Natural killer cell (primary cell): Measurements from ENCODE around the gene RPS19BP1. TPM values are rescaled to one million over a fixed set of nuclear protein-coding genes. Genes with fewer than 3 reads are reported as not detected.

Experiments
- ATAC-seq, 3 donors: fragments of 150-1000 bp in 2 of 3; fragments of 200-7000 bp in 1 of 3; cut with Tn5 transposase; 1 replicate in 1 of 3; 2 replicates in 2 of 3; pipeline ENCODE4 v1.10.0; 2021; ENCODE audit warnings: mild to moderate bottlenecking in 2 of 3, moderate library complexity in 2 of 3
- DNase-seq, 2 donors: peaks; one replicate each; pipeline versions ENCODE4 v3.0.0 to v3.0.0-alpha.2; 2013 to 2021; ENCODE audit warnings: mixed read lengths in 1 of 2
- H3K27ac ChIP-seq: one replicate; pipeline ENCODE4 v1.5.1; 2013; ENCODE audit warnings: mild to moderate bottlenecking, low read length
- H3K27me3 ChIP-seq: one replicate; pipeline ENCODE4 v1.6.1; 2013; ENCODE audit warnings: low read length; ENCODE audit not compliant: control insufficient read depth, insufficient read depth
- H3K36me3 ChIP-seq: one replicate; pipeline ENCODE4 v1.6.1; 2013; ENCODE audit warnings: low read length; ENCODE audit not compliant: control insufficient read depth, insufficient read depth
- H3K4me1 ChIP-seq: one replicate; pipeline ENCODE4 v1.6.1; 2013; ENCODE audit warnings: low read length; ENCODE audit not compliant: control insufficient read depth, insufficient read depth
- H3K4me3 ChIP-seq: one replicate; pipeline ENCODE4 v1.5.1; 2013; ENCODE audit warnings: low read length
- H3K9me3 ChIP-seq: one replicate; pipeline ENCODE4 v1.6.1; 2013; ENCODE audit warnings: low read length; ENCODE audit not compliant: control insufficient read depth, insufficient read depth
- H3K27ac Mint-ChIP-seq, 2 donors: one replicate each; pipeline ENCODE4 v1.8.0; 2022; ENCODE audit warnings: mild to moderate bottlenecking in 2 of 2, mixed read lengths in 2 of 2, moderate library complexity in 1 of 2
- H3K27me3 Mint-ChIP-seq, 2 donors: one replicate each; pipeline ENCODE4 v1.8.0; 2022; ENCODE audit warnings: low read depth in 2 of 2, mixed read lengths in 2 of 2
- H3K36me3 Mint-ChIP-seq: one replicate; pipeline ENCODE4 v1.8.0; 2022; ENCODE audit warnings: mixed read lengths
- H3K4me1 Mint-ChIP-seq, 2 donors: one replicate each; pipeline ENCODE4 v1.8.0; 2022; ENCODE audit warnings: mixed read lengths in 2 of 2
- H3K4me3 Mint-ChIP-seq: one replicate; pipeline ENCODE4 v1.8.0; 2022; ENCODE audit warnings: mild to moderate bottlenecking, moderate library complexity, mixed read lengths
- H3K9me3 Mint-ChIP-seq, 2 donors: one replicate each; pipeline ENCODE4 v1.8.0; 2022; ENCODE audit warnings: mixed read lengths in 2 of 2
- WGBS: methylation state at CpG from one replicate; pipeline ENCODE4 v1.1.7; 2013; ENCODE audit warnings: missing lambda C conversion rate; ENCODE audit not compliant: insufficient coverage; 5-methylcytosine and 5-hydroxymethylcytosine counted together
- intact Hi-C: fragments of 100-400 bp; cut with micrococcal nuclease; formaldehyde crosslinking; loops from one replicate; pipeline ENCODE4 v1.14.2; 2022
- total RNA-seq, 4 donors: library from RNA; stranded (reverse); fragments of 120-200 nt in 1 of 4; gene quantifications; one replicate each; pipeline versions ENCODE4 v1.2.3 to v1.2.4, GENCODE V29; 2013 to 2022
- TF ChIP-seq, protein P1 (sequence below): fragments of 200-600 bp; IDR thresholded peaks from one replicate; pipeline ENCODE4 v1.8.0; 2022; ENCODE audit warnings: antibody characterized with exemption

Gene RPS19BP1
- total RNA-seq, 3 donors from 2014 or later (not counting 1 experiment from before 2014, with no cell fraction given): 56.7 to 66.5 (median 61.3) TPM

DNA sequence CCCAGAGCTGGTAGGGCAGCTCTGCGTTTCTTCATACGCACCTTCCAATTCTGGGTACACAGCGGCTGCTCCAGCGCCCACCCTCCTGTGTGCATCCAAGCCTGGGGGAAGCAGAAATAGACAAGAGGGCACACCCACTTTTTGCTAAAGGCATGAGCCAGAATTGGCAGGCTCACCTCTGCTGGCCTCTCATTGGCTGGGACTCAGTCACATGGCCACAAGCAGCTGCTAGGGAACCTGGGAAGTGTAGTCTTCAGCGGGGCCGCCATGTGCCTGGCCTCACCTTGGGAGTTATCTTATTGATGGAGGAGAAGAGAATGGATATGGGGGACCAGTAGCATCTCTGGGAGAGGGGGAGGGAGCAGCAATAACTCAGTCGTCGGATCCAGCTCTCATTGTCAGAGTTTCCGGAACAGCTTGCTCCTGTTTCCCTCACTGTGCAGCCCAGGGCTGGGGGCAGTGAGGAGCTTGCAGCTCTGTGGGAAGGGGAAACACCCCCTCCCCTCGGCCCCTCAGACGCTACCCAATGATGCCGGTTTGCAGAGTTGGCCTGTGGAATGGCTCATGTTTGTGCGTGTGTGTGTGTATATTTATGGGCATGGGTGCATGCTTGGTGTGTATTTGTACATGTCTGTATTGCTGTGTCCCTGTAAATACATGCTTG lies 42.3 kb downstream of the RPS19BP1 start:
- peaks cover 6 to 7% of the 10 kb centered on the region in 2 donors for H3K4me1 Mint-ChIP-seq
- peak; percentile 79 to 98 (median 97) for ATAC-seq
- no peaks in the 10 kb centered on the region for H3K27me3 Mint-ChIP-seq
- intact Hi-C loops: no loop called here
- H3K36me3 Mint-ChIP-seq: no peaks in the 10 kb centered on the region
- Histone ChIP-seq H3K4me3 (no peak overlapping the region), H3K36me3 (no peaks in the 10 kb centered on the region), H3K4me1 (peaks cover 5% of the 10 kb centered on the region), H3K9me3 (no peaks in the 10 kb centered on the region), H3K27me3 (no peaks in the 10 kb centered on the region), H3K27ac (no peak overlapping the region)
- WGBS: 53% methylated on average over 13 of the region's 13 CpGs
- H3K4me3 Mint-ChIP-seq: no peak overlapping the region
- no peaks in the 10 kb centered on the region for H3K9me3 Mint-ChIP-seq
- DNase-seq: peak; percentile 54 to 86
- no peak overlapping the region for H3K27ac Mint-ChIP-seq
- TF ChIP-seq, protein P1, sequence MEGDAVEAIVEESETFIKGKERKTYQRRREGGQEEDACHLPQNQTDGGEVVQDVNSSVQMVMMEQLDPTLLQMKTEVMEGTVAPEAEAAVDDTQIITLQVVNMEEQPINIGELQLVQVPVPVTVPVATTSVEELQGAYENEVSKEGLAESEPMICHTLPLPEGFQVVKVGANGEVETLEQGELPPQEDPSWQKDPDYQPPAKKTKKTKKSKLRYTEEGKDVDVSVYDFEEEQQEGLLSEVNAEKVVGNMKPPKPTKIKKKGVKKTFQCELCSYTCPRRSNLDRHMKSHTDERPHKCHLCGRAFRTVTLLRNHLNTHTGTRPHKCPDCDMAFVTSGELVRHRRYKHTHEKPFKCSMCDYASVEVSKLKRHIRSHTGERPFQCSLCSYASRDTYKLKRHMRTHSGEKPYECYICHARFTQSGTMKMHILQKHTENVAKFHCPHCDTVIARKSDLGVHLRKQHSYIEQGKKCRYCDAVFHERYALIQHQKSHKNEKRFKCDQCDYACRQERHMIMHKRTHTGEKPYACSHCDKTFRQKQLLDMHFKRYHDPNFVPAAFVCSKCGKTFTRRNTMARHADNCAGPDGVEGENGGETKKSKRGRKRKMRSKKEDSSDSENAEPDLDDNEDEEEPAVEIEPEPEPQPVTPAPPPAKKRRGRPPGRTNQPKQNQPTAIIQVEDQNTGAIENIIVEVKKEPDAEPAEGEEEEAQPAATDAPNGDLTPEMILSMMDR: no peak

DNA sequence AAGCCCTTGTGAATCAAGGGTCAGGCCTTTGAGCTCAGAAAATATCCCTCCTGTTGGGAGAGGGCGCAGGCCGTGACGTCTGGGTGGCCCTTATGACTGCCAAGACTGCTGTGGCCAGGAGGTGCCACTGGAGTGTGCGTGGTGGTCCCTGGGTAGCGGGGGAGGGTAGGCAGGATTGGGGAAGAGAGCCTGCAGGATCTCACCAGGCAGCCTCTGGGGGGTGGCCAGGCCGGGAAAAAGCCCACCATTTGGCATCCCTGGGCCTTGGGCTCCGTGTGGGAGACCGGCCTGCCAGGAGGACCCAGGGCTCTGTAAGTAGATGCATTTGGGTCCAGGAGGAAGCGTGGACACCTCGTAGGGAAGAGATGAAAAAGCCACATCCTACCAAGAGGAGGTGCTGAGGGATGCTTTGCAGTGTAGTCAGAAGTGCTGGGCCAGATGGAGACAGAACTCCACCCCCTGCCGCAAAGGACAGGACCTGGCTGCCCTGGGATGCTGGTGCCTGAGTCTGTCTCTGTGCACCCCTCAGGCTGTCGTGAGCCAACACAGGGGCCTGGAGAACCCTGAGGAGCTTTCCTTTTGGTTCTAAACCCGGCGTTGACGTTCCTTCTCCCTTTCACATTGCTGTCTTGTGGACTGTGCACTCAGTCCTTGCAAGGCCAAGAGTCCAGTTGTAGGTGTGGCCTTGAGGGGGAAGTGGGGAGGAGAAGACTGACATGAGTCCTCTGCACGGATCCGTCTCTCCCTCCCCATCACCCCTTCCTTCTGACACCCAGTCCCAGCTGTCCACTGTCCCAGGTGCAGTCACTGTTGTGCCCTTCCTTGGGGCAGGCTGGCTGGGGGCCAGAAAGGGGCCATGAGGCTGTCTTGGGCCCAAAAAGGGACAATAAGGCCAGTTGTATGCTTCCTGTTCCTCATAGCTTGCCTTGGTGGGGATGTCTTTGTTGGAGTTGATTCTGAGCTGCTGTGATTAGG lies 43.2 kb downstream of the RPS19BP1 start:
- H3K4me3 Mint-ChIP-seq: no peak overlapping the region
- peaks cover 6 to 7% of the 10 kb centered on the region in 2 donors for H3K4me1 Mint-ChIP-seq
- DNase-seq (no peak), ATAC-seq (no peak)
- no peaks in the 10 kb centered on the region for H3K36me3 Mint-ChIP-seq
- Histone ChIP-seq H3K9me3 (no peaks in the 10 kb centered on the region), H3K36me3 (no peaks in the 10 kb centered on the region), H3K4me3 (no peak overlapping the region), H3K27ac (no peak overlapping the region), H3K27me3 (no peaks in the 10 kb centered on the region), H3K4me1 (peaks cover 5% of the 10 kb centered on the region)
- H3K9me3 Mint-ChIP-seq: no peaks in the 10 kb centered on the region
- WGBS: 89% methylated on average over 16 of the region's 17 CpGs
- TF ChIP-seq, protein P1: no peak
- H3K27ac Mint-ChIP-seq: no peak overlapping the region
- H3K27me3 Mint-ChIP-seq: no peaks in the 10 kb centered on the region
- intact Hi-C loops: no loop called here

DNA sequence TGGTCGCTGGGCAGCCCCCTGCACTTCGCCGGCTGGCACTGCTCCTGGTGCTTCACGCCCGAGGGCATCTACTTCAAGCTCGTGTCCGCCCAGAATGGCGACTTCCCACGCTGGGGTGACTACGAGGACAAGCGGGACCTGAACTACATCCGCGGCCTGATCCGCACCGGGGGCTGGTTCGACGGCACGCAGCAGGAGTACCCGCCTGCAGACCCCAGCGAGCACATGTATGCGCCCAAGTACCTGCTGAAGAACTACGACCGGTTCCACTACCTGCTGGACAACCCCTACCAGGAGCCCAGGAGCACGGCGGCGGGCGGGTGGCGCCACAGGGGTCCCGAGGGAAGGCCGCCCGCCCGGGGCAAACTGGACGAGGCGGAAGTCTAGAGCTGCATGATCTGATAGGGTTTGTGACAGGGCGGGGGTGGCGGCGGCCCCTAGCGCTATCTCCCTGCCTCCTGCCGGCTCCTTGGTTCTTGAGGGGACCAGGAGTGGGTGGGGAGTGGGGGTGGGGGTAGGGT lies 43.9 kb downstream of the RPS19BP1 start:
- TF ChIP-seq, protein P1: no peak
- intact Hi-C loops: no loop called here
- Histone ChIP-seq H3K4me1 (peaks cover 5% of the 10 kb centered on the region), H3K27ac (no peak overlapping the region), H3K9me3 (no peaks in the 10 kb centered on the region), H3K4me3 (no peak overlapping the region), H3K36me3 (no peaks in the 10 kb centered on the region), H3K27me3 (no peaks in the 10 kb centered on the region)
- peaks cover 6 to 7% of the 10 kb centered on the region in 2 donors for H3K4me1 Mint-ChIP-seq
- WGBS: 95% methylated on average over 39 of the region's 39 CpGs
- no peaks in the 10 kb centered on the region for H3K27me3 Mint-ChIP-seq
- ATAC-seq: no peak
- no peak for DNase-seq
- H3K36me3 Mint-ChIP-seq: no peaks in the 10 kb centered on the region
- H3K27ac Mint-ChIP-seq: no peak overlapping the region
- H3K9me3 Mint-ChIP-seq: no peaks in the 10 kb centered on the region
- no peak overlapping the region for H3K4me3 Mint-ChIP-seq
